Loucy (cell line): Measurements from ENCODE around the gene MRPL21.

ENCODE experiments used
- CTCF ChIP-seq: fragments of 200-600 bp; sonication (generic); conservative IDR thresholded peaks from 2 replicates; pipeline ENCODE4 v1.5.1; 2014; ENCODE audit warnings: mild to moderate bottlenecking, antibody characterized with exemption, low read length
- EZH2phosphoT487 ChIP-seq: fragments of 200-600 bp; IDR thresholded peaks from 2 replicates; pipeline ENCODE4 v1.6.1; 2018; ENCODE audit warnings: antibody characterized with exemption, mild to moderate bottlenecking, moderate library complexity, borderline replicate concordance

GRCh38 chr11:68878022-68878421 lies 25.6 kb downstream of the MRPL21 start:
- TF ChIP-seq CTCF (no peak), EZH2phosphoT487 (no peak)
